IPS-18a (cell line): ENCODE measurements around the gene PRDM13.

Experiments used
- H3K27ac ChIP-seq: one replicate; pipeline ENCODE4 v1.5.1; 2013; ENCODE audit warnings: low read length
- H3K27me3 ChIP-seq: one replicate; pipeline ENCODE4 v1.6.1; 2013; ENCODE audit warnings: mild to moderate bottlenecking, low read length; ENCODE audit not compliant: control insufficient read depth, insufficient read depth
- H3K36me3 ChIP-seq: one replicate; pipeline ENCODE4 v1.6.1; 2013; ENCODE audit warnings: low read depth, low read length; ENCODE audit not compliant: control insufficient read depth
- H3K4me1 ChIP-seq: one replicate; pipeline ENCODE4 v1.6.1; 2013; ENCODE audit warnings: low read depth, low read length; ENCODE audit not compliant: control insufficient read depth
- H3K4me3 ChIP-seq: one replicate; pipeline ENCODE4 v1.5.1; 2013; ENCODE audit warnings: low read length
- H3K9ac ChIP-seq: one replicate; pipeline ENCODE4 v1.6.1; 2013; ENCODE audit warnings: mild to moderate bottlenecking, low read length, moderate library complexity
- H3K9me3 ChIP-seq: one replicate; pipeline ENCODE4 v1.6.1; 2013; ENCODE audit warnings: low read depth, low read length; ENCODE audit not compliant: control insufficient read depth

Gene PRDM13

DNA sequence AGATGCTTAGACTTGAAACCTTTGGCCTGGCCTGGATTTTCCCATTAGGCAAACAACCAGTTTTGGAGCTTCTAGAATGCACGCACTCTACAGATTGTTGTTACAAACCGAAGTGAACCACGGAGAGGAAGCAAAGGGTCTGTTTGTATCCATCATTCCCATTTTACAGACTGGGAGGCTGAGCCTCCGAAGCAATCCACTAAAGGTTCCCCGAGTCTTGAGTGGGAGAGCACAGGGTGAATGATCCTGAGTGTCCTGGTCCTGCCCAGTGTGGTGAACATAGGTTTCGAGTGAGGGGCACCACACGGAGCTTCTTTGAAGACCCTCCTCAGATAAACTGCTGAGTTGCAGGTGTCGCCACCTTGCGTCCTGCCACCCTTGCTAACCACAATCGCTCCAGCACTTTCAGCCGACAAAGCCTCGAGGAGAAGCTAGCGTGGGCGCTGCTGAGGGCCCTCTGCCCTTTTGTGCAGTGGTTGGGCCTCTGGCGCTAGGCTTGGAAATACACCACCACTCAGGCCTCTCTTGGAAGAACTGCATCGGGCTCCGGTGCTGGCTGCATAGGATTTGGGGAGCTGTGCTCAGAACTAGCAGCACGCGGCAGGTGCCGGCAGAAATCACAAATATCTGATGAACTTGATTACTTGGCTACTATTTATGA, 1.4 kb upstream of the PRDM13 start:
- H3K36me3 ChIP-seq: no peaks in the 10 kb centered on the region
- H3K4me1 ChIP-seq: peaks cover 6% of the 10 kb centered on the region
- peaks cover 100% of the 10 kb centered on the region for H3K27me3 ChIP-seq
- H3K4me3 ChIP-seq: no peak overlapping the region
- no peaks in the 10 kb centered on the region for H3K9me3 ChIP-seq
- H3K27ac ChIP-seq: no peak overlapping the region
- no peak overlapping the region for H3K9ac ChIP-seq

DNA sequence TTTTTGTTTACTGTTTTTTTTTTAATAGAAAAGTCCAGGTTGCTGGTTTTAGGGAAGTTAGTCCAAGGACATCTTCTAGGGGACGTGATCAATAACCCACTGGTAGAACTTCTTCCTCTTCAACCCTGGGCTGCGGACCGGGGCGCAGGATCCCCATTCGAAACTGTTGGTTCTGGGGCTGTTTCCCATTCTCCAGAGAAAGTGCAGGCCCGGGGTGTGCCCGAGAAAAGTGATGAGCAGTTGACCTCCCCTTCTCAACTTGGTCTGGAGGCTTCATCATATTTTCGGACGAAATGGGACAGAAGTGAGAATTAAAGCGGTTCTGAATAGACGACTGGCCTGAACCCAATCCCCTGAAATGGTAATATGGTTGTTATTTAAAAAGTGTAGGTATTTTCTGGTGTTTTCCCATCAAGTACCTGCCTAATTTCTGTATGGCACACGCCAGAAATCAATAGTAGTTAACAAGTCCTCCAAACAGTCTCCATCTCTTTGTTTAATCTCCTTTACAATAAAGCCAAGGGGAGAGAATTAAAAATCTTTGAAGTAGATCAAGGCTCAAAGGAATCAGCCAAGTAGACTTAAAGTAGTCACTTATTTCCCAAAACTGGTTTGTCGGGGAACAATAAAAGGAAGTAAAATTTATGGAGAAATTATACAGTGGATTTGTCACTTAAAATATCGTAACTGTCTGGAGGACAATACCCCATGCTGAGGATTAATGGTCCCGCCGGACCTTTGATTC, 550 bp upstream of the PRDM13 start:
- Histone ChIP-seq H3K9ac (no peak overlapping the region), H3K9me3 (no peaks in the 10 kb centered on the region), H3K27me3 (peaks cover 100% of the 10 kb centered on the region), H3K4me3 (no peak overlapping the region), H3K36me3 (no peaks in the 10 kb centered on the region), H3K27ac (no peak overlapping the region), H3K4me1 (peaks cover 6% of the 10 kb centered on the region)

DNA sequence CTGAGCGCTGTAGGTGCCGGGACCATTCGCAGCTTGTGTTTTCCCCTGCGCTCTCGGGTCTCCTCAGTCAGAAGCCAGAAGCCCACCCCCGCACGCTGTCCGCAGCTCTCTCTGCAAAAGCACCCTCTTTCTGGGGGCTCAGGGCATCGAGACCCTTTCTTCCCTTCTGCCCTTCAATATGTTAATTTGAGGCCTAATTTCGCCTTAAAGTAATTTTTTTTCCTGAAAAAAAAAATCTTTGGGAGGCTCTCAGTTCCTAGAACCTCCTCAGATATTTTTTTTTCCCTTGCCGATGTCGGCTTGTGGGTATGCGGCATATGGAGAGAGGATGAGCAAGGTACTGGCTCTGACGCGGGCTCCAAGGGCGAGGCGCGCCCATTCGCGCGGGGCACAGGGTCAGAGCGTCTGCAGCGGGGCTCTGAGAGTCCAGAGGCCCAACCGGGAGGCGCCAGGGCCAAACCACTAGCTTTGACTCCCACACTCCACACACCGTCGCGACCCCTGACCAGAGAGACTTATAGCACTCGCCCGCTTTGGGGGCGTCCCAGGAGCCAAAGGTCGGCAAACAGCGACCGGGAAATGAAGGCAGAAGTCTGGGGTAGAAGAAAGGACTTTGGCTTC, 893 bp downstream of the PRDM13 start:
- H3K4me3 ChIP-seq: no peak overlapping the region
- peaks cover 100% of the 10 kb centered on the region for H3K27me3 ChIP-seq
- no peaks in the 10 kb centered on the region for H3K36me3 ChIP-seq
- no peaks in the 10 kb centered on the region for H3K9me3 ChIP-seq
- no peak overlapping the region for H3K9ac ChIP-seq
- peaks cover 7% of the 10 kb centered on the region for H3K4me1 ChIP-seq
- no peak overlapping the region for H3K27ac ChIP-seq

GRCh38 chr6:99608059-99608885, 1.6 kb downstream of the PRDM13 start:
- Histone ChIP-seq H3K4me1 (peaks cover 9% of the 10 kb centered on the region), H3K27me3 (peaks cover 100% of the 10 kb centered on the region), H3K9ac (no peak overlapping the region), H3K9me3 (no peaks in the 10 kb centered on the region), H3K4me3 (no peak overlapping the region), H3K36me3 (no peaks in the 10 kb centered on the region), H3K27ac (no peak overlapping the region)

GRCh38 chr6:99608886-99609482, 2.4 kb downstream of the PRDM13 start:
- H3K27me3 ChIP-seq: peaks cover 100% of the 10 kb centered on the region
- H3K36me3 ChIP-seq: no peaks in the 10 kb centered on the region

GRCh38 chr6:99609905-99610489, 3.4 kb downstream of the PRDM13 start:
- no peak overlapping the region for H3K27ac ChIP-seq
- no peaks in the 10 kb centered on the region for H3K36me3 ChIP-seq
- H3K4me3 ChIP-seq: no peak overlapping the region
- no peak overlapping the region for H3K9ac ChIP-seq
- peaks cover 9% of the 10 kb centered on the region for H3K4me1 ChIP-seq
- H3K9me3 ChIP-seq: no peaks in the 10 kb centered on the region
- H3K27me3 ChIP-seq: peaks cover 100% of the 10 kb centered on the region

More at GRCh38 chr6:99608886-99609482, 2.4 kb downstream of the PRDM13 start:
- no peak overlapping the region for H3K4me3 ChIP-seq
- H3K9me3 ChIP-seq: no peaks in the 10 kb centered on the region
- no peak overlapping the region for H3K9ac ChIP-seq
- no peak overlapping the region for H3K27ac ChIP-seq
- peaks cover 9% of the 10 kb centered on the region for H3K4me1 ChIP-seq

DNA sequence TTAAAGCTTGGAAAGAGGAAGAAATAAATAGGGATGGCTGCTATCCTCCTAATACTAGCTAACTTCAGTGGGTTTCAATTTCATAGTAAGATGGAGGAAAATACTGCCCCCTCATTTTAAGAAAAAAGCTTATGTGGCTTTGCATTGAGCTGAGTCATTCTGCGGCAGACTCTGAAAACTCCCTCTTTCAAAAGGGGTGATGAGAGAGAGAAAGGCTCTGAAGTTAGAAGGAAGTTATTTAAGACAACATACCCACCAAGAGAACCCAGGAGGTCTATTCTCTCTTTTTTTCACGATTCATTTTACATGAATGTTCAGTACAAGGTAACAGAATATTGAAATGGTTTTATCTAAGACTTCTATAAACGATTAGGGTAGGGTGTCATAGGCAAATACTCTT, 4.5 kb downstream of the PRDM13 start:
- H3K9me3 ChIP-seq: no peaks in the 10 kb centered on the region
- H3K9ac ChIP-seq: no peak overlapping the region
- H3K27me3 ChIP-seq: peaks cover 100% of the 10 kb centered on the region
- no peak overlapping the region for H3K4me3 ChIP-seq
- H3K27ac ChIP-seq: no peak overlapping the region
- peaks cover 9% of the 10 kb centered on the region for H3K4me1 ChIP-seq
- H3K36me3 ChIP-seq: no peaks in the 10 kb centered on the region

DNA sequence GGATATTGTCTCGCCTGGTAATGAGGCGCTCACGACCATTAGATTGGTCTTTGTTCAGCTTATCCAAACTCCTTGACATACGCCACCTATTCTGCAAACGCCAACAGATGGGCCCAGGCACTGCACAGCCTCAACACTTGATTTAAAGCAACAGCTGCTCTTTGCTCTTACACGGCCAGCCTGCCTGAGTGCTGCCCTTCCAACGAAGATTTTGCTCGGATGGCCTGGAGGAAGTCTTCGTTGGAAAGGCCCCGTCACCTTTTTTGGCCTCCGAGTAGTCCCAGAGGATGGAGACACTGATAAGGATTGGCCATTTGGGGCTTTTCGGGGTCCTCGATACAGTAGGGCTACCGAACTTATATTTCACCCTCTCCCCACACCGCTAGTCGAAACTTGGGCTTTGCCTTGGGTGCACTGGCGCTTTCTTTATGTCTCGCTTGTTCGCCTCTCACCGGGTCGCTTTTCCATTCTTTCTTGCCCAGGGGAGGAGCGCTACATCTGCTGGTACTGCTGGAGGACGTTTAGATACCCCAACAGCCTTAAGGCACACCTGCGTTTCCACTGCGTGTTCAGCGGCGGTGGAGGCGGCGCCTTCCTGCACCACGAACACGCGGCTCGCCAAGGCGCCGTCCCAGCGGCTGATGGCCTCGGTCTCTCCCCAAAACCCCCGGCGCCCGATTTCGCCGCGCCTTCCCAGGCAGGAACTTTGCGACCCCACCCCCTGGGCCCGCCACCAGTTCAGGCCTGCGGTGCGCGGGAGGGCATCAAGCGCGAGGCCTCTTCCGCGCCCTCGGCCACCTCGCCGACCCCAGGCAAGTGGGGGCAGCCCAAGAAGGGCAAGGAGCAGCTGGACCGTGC, 6.1 kb downstream of the PRDM13 start:
- no peaks in the 10 kb centered on the region for H3K36me3 ChIP-seq
- no peak overlapping the region for H3K27ac ChIP-seq
- peaks cover 9% of the 10 kb centered on the region for H3K4me1 ChIP-seq
- H3K9me3 ChIP-seq: no peaks in the 10 kb centered on the region
- H3K9ac ChIP-seq: no peak overlapping the region
- H3K4me3 ChIP-seq: peak overlapping the region; percentile 41
- peaks cover 100% of the 10 kb centered on the region for H3K27me3 ChIP-seq

GRCh38 chr6:99613409-99613704, 6.7 kb downstream of the PRDM13 start:
- Histone ChIP-seq H3K4me3 (peak overlapping the region; percentile 41), H3K9me3 (no peaks in the 10 kb centered on the region), H3K4me1 (peaks cover 5% of the 10 kb centered on the region), H3K9ac (no peak overlapping the region), H3K36me3 (no peaks in the 10 kb centered on the region), H3K27me3 (peaks cover 100% of the 10 kb centered on the region), H3K27ac (no peak overlapping the region)

DNA sequence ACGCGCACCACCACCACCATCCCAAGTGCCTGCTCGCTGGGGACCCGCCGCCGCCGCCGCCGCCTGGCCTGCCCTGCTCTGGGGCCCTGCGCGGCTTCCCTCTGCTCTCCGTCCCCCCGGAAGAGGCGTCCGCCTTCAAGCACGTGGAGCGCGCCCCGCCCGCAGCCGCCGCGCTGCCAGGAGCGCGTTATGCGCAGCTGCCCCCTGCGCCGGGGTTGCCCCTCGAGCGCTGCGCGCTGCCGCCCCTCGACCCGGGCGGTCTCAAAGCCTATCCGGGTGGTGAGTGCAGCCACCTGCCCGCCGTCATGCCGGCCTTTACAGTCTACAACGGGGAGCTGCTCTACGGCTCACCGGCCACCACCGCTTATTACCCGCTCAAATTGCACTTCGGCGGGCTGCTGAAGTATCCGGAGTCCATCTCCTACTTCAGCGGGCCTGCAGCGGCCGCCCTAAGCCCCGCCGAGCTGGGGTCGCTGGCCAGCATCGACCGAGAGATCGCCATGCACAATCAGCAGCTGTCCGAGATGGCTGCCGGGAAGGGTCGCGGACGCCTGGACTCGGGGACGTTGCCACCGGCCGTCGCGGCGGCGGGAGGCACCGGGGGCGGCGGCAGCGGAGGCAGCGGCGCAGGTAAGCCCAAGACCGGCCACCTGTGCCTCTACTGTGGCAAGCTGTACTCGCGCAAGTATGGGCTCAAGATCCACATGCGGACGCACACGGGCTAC, 7.2 kb downstream of the PRDM13 start:
- Histone ChIP-seq H3K36me3 (no peaks in the 10 kb centered on the region), H3K27ac (no peak overlapping the region), H3K9me3 (no peaks in the 10 kb centered on the region), H3K27me3 (peaks cover 100% of the 10 kb centered on the region), H3K4me1 (peaks cover 4% of the 10 kb centered on the region), H3K9ac (no peak overlapping the region), H3K4me3 (peak overlapping the region; percentile 53)
